ENCODE results near the gene CCHCR1. TPM values are rescaled to one million over a fixed set of nuclear protein-coding genes. Genes with fewer than 3 reads are reported as not detected.
A peak's percentile ranks its signal among the peaks of the same experiment; 100 is the strongest.

CCHCR1 gene
- total RNA-seq, 1 experiment from 2014 or later, result 26.0 TPM

DNA sequence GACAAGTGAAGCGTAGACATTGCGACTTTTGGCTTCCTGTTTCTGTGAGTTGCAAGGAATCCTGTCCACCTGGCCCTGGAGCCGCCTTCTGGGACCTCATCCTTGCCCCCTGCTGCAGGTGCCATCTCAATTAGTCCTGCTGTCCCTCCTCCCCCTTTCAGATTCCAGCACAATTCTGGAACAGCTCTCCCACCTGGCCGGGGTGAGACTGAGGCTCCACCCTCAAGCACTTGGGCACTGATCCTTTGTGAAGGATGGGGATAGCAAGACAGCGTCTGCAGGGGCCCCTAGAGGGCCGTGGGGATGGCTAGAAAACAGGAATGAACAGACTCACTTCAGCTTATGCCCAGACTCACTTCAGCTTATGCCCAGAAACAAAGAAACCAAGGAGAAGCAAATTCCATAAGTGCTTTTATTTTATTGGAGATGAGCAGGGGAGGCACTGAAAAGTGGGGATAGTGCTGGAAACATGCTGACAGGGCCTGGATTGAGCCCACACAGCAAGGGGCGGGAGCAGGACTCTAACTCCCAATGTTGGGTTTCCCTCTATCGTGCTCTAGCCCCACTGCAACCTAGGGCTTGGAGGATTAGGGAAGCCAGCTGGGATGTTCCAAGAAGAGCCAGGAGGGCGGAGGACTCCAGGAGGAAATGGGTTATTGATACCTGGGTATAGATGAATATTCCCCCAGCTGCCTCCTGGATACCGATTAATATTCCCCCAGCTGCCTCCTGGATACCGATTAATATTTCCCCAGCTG lies 46.6 kb downstream of the CCHCR1 start:
- no peak for DNase-seq (ENCODE audit: low read depth)

DNA sequence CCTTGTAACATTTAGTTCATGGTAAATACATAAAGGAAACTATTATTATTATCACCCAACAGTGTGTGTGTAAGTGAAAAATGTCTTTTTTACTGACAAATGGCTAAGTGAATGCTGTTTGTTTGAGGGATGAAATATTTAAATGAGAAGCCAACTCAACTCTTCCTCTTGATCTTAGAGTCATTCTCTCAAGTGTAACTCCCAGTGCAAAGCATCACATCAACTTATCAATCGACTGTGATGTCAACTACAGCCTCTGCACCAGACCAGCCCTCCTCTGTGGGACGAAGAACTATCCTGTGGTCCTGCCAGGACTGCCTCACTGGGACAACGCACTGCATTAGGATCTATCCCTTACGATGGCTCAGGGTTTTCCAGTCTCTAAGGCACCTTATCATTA lies 50.5 kb downstream of the CCHCR1 start:
- no peak for DNase-seq (ENCODE audit: low read depth)

DNA sequence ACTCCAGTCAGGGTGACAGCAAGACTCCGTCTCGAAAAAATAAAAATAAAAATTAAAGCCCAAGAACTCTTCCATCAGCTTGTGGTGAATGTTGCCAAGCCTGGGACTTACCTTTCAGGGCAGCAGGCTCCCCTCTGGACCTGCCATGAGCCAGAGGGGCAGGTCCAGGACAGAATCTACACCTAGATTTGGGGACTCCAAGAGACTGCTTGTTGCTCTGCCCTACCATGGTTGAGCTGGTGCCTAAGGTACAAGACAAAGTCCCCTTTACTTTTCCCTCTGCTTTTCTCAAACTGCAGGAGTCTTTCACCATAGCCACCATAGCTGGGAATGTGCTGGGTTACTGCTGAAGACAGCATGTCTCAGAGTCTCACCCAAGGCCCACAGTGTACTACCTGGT lies 54.5 kb downstream of the CCHCR1 start:
- no peak for DNase-seq (ENCODE audit: low read depth)

DNA sequence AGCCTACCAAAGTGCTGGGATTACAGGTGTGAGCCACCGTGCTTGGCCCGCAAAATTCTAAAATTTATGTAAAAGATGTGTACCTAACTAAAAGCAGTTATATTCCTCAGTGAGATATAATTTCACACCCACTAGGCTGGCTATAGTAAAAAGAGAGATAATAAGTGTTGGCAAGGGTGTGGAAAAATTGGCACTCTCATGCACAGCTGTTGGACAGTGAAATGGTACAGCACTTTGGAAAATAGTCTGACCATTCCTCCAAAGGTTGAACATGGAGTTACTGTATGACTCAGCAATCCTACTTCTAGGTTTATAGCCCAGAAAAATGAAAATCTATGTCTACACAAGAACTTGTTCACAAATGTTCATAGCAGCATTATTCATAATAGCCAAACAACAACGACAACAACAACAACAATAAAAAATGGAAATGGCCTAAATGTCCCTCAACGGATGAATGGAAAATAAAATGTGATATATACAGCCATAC lies 59.1 kb downstream of the CCHCR1 start:
- DNase-seq (ENCODE audit: low read depth), result no peak

DNA sequence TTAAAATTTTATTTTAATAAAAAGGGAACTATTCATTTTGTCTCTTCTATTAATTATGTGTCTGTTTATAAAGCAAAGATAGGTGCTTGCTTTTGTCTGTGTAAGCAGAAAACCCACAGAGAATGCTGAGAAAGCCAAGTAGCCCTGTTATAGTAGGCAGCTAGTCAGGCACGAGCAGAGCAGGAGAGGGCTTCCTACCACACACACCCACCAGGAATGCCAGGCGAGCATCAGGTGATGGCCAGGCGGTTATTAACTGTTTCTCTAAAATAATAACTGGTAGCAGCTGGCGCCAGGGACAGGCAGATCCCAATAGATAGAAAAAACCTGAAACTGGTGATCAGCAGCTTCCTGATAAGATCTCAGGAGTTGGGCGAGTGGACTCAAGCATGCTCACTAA lies 60.9 kb downstream of the CCHCR1 start:
- DNase-seq (ENCODE audit: low read depth), result no peak

DNA sequence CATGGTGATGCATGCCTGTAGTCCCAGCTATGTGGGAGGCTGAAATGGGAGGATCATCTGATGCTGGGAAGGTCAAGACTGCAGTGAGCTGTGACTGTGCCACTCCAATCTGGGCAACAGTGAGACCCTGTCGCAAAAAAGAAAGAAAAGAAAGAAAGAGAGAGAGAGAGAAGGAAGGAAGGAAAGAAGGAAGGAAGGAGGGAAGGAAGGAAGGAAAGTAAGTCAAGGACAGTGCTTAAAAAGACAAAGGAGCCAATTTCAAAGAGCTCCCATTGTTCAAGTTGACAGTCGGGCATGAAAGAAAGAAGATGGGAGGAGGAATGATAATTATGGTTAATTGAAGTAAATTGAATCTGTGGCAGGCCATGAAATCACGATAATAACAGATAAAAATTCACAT lies 61.4 kb downstream of the CCHCR1 start:
- no peak for DNase-seq (ENCODE audit: low read depth)

DNA sequence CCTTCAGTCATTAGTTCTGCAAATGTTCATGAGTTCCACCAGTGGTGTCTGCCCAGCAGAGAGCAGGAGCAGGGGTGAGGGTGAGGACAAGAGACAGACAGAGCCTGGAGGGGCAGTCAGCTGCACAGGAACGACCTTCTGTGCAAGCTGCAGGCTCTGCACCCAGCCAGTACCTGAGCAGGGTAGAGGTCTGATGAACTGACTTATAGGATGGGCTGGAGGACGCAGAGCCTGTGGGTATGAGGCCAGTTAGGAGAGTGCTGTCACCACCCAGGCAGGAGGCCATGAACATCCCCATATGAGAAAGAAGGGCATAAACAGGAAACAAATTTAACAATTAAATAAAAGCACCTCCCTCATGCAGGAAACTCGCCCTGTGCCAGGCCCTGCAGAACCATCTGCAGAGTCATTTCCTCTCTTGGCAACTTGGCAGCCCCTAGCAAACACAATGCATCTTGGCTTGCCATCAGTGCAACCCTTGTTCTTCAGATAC lies 63.2 kb downstream of the CCHCR1 start:
- peak; percentile 14 for DNase-seq (ENCODE audit: low read depth)

DNA sequence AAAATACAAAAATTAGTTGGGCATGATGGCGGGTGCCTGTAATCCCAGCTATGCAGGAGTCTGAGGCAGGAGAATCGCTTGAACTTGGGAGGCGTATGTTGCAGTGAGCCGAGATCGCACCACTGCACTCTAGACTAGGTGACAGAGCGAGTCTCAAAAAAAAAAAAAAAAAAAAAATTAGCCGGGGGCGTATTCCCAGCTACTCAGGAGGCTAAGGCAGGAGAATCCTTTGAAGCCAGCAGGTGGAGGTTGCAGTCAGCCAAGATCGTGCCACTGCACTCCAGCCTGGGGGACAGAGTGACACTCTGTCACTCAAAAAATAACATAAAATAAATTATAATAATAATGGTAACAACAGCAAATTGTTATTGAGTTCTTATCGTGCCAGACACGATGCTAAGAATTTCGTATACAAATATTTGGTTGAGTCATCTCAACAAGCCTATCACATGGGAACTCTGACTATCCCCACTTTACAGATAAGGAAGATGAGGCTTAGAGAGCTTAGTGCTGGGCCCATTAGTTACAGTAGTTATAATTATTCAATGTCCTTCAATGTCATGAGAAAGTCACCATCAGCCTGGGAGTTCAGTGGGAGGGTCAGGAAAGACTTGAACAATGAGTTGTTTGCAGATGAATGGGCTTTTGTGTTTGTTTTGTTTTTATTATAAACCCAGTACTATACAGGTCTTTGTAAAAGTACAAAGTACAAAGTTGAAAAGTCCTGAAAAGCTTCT lies 64.7 kb downstream of the CCHCR1 start:
- DNase-seq (ENCODE audit: low read depth), result no peak

Other genes starting within 250 kb of the CCHCR1 start
- 12.4 and 14.6 TPM in 2 replicates for gene GTF2H4, start 249.6 kb downstream of the CCHCR1 start, total RNA-seq (2014; rRNA removed; shearing (Covaris generic))
- 9.5 and 9.6 TPM in 2 replicates for gene VARS2, start 243.6 kb downstream of the CCHCR1 start, total RNA-seq (2014; rRNA removed; shearing (Covaris generic))
- gene SFTA2, start 225.6 kb downstream of the CCHCR1 start, total RNA-seq (2014; rRNA removed; shearing (Covaris generic)), result 0.24 TPM in 1 of 2 replicates, not detected in the other
- gene MUCL3, start 216.8 kb downstream of the CCHCR1 start, total RNA-seq (2014; rRNA removed; shearing (Covaris generic)), result not detected in 2 replicates
- not detected in 2 replicates for gene MUC21, start 174.1 kb downstream of the CCHCR1 start, total RNA-seq (2014; rRNA removed; shearing (Covaris generic))
- gene MUC22, start 147.3 kb downstream of the CCHCR1 start, total RNA-seq (2014; rRNA removed; shearing (Covaris generic)), result not detected in 2 replicates
- gene C6orf15, start 45.2 kb downstream of the CCHCR1 start, total RNA-seq (2014; rRNA removed; shearing (Covaris generic)), result not detected in 2 replicates
- 0.48 and 0.88 TPM in 2 replicates for gene PSORS1C1, start 43.0 kb downstream of the CCHCR1 start, total RNA-seq (2014; rRNA removed; shearing (Covaris generic))
- not detected in 2 replicates for gene CDSN, start 37.4 kb downstream of the CCHCR1 start, total RNA-seq (2014; rRNA removed; shearing (Covaris generic))
- not detected in 2 replicates for gene PSORS1C2, start 18.7 kb downstream of the CCHCR1 start, total RNA-seq (2014; rRNA removed; shearing (Covaris generic))
- gene TCF19, start 787 bp upstream of the CCHCR1 start, total RNA-seq (2014; rRNA removed; shearing (Covaris generic)), result 49.5 and 53.1 TPM in 2 replicates
- gene POU5F1, start 12.9 kb upstream of the CCHCR1 start, total RNA-seq (2014; rRNA removed; shearing (Covaris generic)), result 0.36 TPM in 1 of 2 replicates, not detected in the other
- 1,008 and 1,072 TPM in 2 replicates for gene HLA-C, start 114.3 kb upstream of the CCHCR1 start, total RNA-seq (2014; rRNA removed; shearing (Covaris generic))
- 1,333 and 1,408 TPM in 2 replicates for gene HLA-B, start 199.4 kb upstream of the CCHCR1 start, total RNA-seq (2014; rRNA removed; shearing (Covaris generic))
- gene MICA, start 245.8 kb upstream of the CCHCR1 start, total RNA-seq (2014; rRNA removed; shearing (Covaris generic)), result 42.3 and 42.9 TPM in 2 replicates